TTC549 (cell line): ENCODE results near the gene PRPF6.
"Not testable (repeated sequence)": the region's sequence is repeated elsewhere in the genome, so short reads cannot be mapped to it uniquely, and the experiment has no call there.

ENCODE experiments used
- FAIRE-seq: peaks from 2 replicates; lab custom pipeline; 2012; peaks lifted over from hg19 to GRCh38; lab: Jason Lieb, UNC

Gene PRPF6

GRCh38 chr20:63973636-63974401 lies 7.1 kb upstream of the PRPF6 start:
- no peak for FAIRE-seq

- no peak for FAIRE-seq
Observed at GRCh38 chr20:63974402-63975200, 6.3 kb upstream of the PRPF6 start.

- FAIRE-seq, result not testable (repeated sequence)
Observed at GRCh38 chr20:63976511-63976910, 4.4 kb upstream of the PRPF6 start.

- no peak for FAIRE-seq
Observed at GRCh38 chr20:63976980-63977738, 3.8 kb upstream of the PRPF6 start.

- no peak for FAIRE-seq
Observed at GRCh38 chr20:63977739-63978276, 3.1 kb upstream of the PRPF6 start.

GRCh38 chr20:63978319-63979228 lies 2.4 kb upstream of the PRPF6 start:
- no peak for FAIRE-seq

GRCh38 chr20:63979229-63979556 lies 1.7 kb upstream of the PRPF6 start:
- FAIRE-seq, result no peak

- FAIRE-seq, result no peak
Observed at GRCh38 chr20:63979557-63980316, 1.2 kb upstream of the PRPF6 start, which contains the start of gene SAMD10. Gene SAMD10 (minus strand): TSS chr20:63979642. CDS start chr20:63979467, 175 bp downstream.

GRCh38 chr20:63980317-63980805 lies 571 bp upstream of the PRPF6 start:
- FAIRE-seq, result no peak

GRCh38 chr20:63982937-63983336 lies 2.0 kb downstream of the PRPF6 start:
- FAIRE-seq, result no peak

GRCh38 chr20:64000906-64001305 lies 20.0 kb downstream of the PRPF6 start:
- no peak for FAIRE-seq

GRCh38 chr20:64001607-64002011 lies 20.7 kb downstream of the PRPF6 start:
- FAIRE-seq, result no peak

GRCh38 chr20:64003960-64004725 lies 23.2 kb downstream of the PRPF6 start:
- FAIRE-seq, result no peak

GRCh38 chr20:64005394-64005793 lies 24.5 kb downstream of the PRPF6 start:
- no peak for FAIRE-seq

- no peak for FAIRE-seq
Observed at GRCh38 chr20:64006490-64006889, 25.6 kb downstream of the PRPF6 start.

GRCh38 chr20:64006902-64007301 lies 26.0 kb downstream of the PRPF6 start:
- no peak for FAIRE-seq

- no peak for FAIRE-seq
Observed at GRCh38 chr20:64009811-64010387, 29.0 kb downstream of the PRPF6 start.

- FAIRE-seq, result no peak
Observed at GRCh38 chr20:64010711-64011237, 29.8 kb downstream of the PRPF6 start.

- FAIRE-seq, result no peak
Observed at GRCh38 chr20:64011366-64011779, 30.4 kb downstream of the PRPF6 start.
